ENCODE results near the gene INAFM1. TPM values are rescaled to one million over a fixed set of nuclear protein-coding genes. Genes with fewer than 3 reads are reported as not detected.

The INAFM1 gene
- total and polyA plus RNA-seq, 11 donors, result 4.8 to 14.0 (median 9.5) TPM

DNA sequence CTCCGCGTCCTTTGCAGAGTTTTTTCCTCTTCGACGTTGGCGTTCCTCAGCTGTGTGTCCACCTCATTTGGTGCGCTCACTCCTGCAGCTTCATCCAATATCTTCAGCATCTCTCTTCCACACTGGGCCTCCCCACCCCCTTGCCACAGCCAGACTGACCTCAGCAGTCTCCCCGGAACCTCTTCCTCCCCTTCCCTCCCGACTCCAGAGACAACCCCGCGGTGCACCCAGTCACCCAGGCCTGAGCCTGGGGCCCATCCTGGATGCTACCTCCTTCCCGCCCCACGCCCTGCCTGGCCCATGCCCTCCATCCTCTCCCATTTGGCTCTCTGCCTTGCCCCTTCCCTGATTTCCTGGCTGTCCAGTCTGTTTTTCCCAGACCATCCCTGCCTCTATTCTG is 49.2 kb downstream of the INAFM1 start:
- peaks cover 0 to 14% (median 0%) of the 10 kb centered on the region in 9 donors for H3K36me3 ChIP-seq
- H3K4me1 ChIP-seq, result peaks cover 0 to 17% (median 0%) of the 10 kb centered on the region in 12 donors
- peak in 3 of 4 donors; percentile 56 to 66 (median 62) for ATAC-seq
- H3K27ac ChIP-seq, result peak overlapping the region in 6 of 12 donors; percentile 23 to 91 (median 66)
- TF ChIP-seq POLR2A (IDR thresholded peaks at IDR 0.05) (no peak), CTCF (IDR thresholded peaks at IDR 0.05) (no peak)
- 76 to 78% (median 78%) methylated on average over 12 of the region's 12 CpGs for WGBS, 4 donors
- H3K27me3 ChIP-seq, result peaks cover 0 to 25% (median 0%) of the 10 kb centered on the region in 9 donors
- H3K4me3 ChIP-seq, result peak overlapping the region in 5 of 12 donors; percentile 10 to 38 (median 19)
- DNase-seq, result peak in 1 of 5 donors; percentile 27
- intact Hi-C loops (cut with DNase I), result no loop called here
- H3K9me3 ChIP-seq, result no peaks in the 10 kb centered on the region

DNA sequence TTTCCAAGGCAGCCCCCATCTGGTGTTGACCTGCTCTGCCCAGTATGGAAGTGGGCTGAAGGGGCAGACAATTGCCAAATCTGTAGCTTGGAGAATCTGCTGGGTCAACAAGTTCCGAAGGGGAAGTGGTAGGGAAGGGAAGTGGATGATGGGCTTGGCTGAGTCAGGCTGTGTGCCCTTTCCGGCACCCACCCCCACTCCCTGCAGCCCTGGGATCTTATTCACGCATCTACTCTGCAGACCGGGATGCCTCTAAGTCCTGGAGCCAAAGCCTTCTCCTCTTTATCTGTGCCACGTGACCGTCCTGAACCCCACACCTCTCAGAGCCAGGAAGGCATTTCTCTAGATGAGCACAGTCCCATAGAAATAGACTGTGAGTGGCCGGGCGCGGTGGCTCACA is 49.8 kb downstream of the INAFM1 start:
- TF ChIP-seq CTCF (IDR thresholded peaks at IDR 0.05) (no peak), POLR2A (IDR thresholded peaks at IDR 0.05) (no peak)
- Histone ChIP-seq H3K36me3 (peaks cover 0 to 14% (median 0%) of the 10 kb centered on the region in 9 donors), H3K9me3 (no peaks in the 10 kb centered on the region), H3K4me3 (peak overlapping the region in 4 of 12 donors; percentile 12 to 38 (median 22)), H3K27ac (peak overlapping the region in 6 of 12 donors; percentile 19 to 91 (median 66)), H3K4me1 (peaks cover 0 to 21% (median 0%) of the 10 kb centered on the region in 12 donors), H3K27me3 (peaks cover 0 to 22% (median 0%) of the 10 kb centered on the region in 9 donors)
- WGBS, 4 donors, result 39 to 49% (median 41%) methylated on average over 9 of the region's 9 CpGs
- DNase-seq (peak in 4 of 5 donors; percentile 44 to 66 (median 55)), ATAC-seq (peak; percentile 63 to 90 (median 84))
- intact Hi-C loops (cut with DNase I), result no loop called here

MicroRNAs within 50 kb of the gene (microRNA counts, 767-probe panel; counts per million panel counts)
- microRNA hsa-miR-3190-5p, result 71.6 to 908 counts per million in 2 donors

Small RNA genes within 50 kb of the gene (microRNA-seq; reads per million reads assigned to microRNA genes)
- gene MIR3190 (0 reads per million in 4 donors), gene MIR3191 (0 reads per million in 4 donors)

Other genes starting within 250 kb of the INAFM1 start
- gene TMEM160, start 226.3 kb upstream of the INAFM1 start, total RNA-seq, result 10 to 100 TPM; 21.7 to 58.0 (median 24.5) TPM
- 10 to 100 TPM; 10.5 to 21.7 TPM for gene TMEM160, start 226.3 kb upstream of the INAFM1 start, polyA plus RNA-seq
- 10 to 100 TPM; 16.5 to 35.0 (median 24.7) TPM for gene ZC3H4, start 161.1 kb upstream of the INAFM1 start, total RNA-seq
- 10 to 100 TPM in 1 of 2 donors, 1 to 10 TPM in 1; 9.6 to 10.4 TPM for gene ZC3H4, start 161.1 kb upstream of the INAFM1 start, polyA plus RNA-seq
- gene SAE1, start 144.1 kb upstream of the INAFM1 start, total RNA-seq, result 10 to 100 TPM; 30.5 to 58.7 (median 49.7) TPM
- 10 to 100 TPM; 15.7 to 84.1 TPM for gene SAE1, start 144.1 kb upstream of the INAFM1 start, polyA plus RNA-seq
- 1 to 10 TPM; 1.9 to 5.4 (median 4.6) TPM for gene BBC3, start 43.7 kb upstream of the INAFM1 start, total RNA-seq
- 1 to 10 TPM; 3.8 to 5.0 TPM for gene BBC3, start 43.7 kb upstream of the INAFM1 start, polyA plus RNA-seq
- gene CCDC9, start 18.4 kb upstream of the INAFM1 start, total RNA-seq, result 10 to 100 TPM in 8 of 9 donors, 1 to 10 TPM in 1; 6.7 to 23.8 (median 14.9) TPM
- 10 to 100 TPM; 29.5 to 33.3 TPM for gene CCDC9, start 18.4 kb upstream of the INAFM1 start, polyA plus RNA-seq
- 10 to 100 TPM in 3 of 9 donors, 1 to 10 TPM in 6; 3.0 to 37.9 (median 7.5) TPM for gene C5AR1, start 35.0 kb downstream of the INAFM1 start, total RNA-seq
- gene C5AR1, start 35.0 kb downstream of the INAFM1 start, polyA plus RNA-seq, result 1 to 10 TPM in 1 of 2 donors, under 1 TPM in 1; 0.80 to 5.6 TPM
- gene C5AR2, start 57.3 kb downstream of the INAFM1 start, total RNA-seq, result 1 to 10 TPM in 3 of 9 donors, under 1 TPM in 6; 0.12 to 3.3 (median 0.94) TPM
- under 1 TPM; 0.23 to 0.55 TPM for gene C5AR2, start 57.3 kb downstream of the INAFM1 start, polyA plus RNA-seq
- 10 to 100 TPM in 2 of 9 donors, 1 to 10 TPM in 7; 3.7 to 10.6 (median 6.7) TPM for gene DHX34, start 74.4 kb downstream of the INAFM1 start, total RNA-seq
- gene DHX34, start 74.4 kb downstream of the INAFM1 start, polyA plus RNA-seq, result 10 to 100 TPM in 1 of 2 donors, 1 to 10 TPM in 1; 6.1 to 13.3 TPM
- 1 to 10 TPM; 1.8 to 6.0 (median 2.5) TPM for gene MEIS3, start 144.6 kb downstream of the INAFM1 start, total RNA-seq
- 1 to 10 TPM; 2.4 to 3.7 TPM for gene MEIS3, start 144.6 kb downstream of the INAFM1 start, polyA plus RNA-seq
- gene SLC8A2, start 197.0 kb downstream of the INAFM1 start, total RNA-seq, result under 1 TPM in 6 of 9 donors, not detected in 3; 0.08 to 0.67 (median 0.30) TPM
- gene SLC8A2, start 197.0 kb downstream of the INAFM1 start, polyA plus RNA-seq, result under 1 TPM in 1 of 2 donors, not detected in 1; 0.12 TPM
- gene KPTN, start 209.3 kb downstream of the INAFM1 start, total RNA-seq, result 1 to 10 TPM; 3.2 to 9.5 (median 7.0) TPM
- gene KPTN, start 209.3 kb downstream of the INAFM1 start, polyA plus RNA-seq, result 10 to 100 TPM in 1 of 2 donors, 1 to 10 TPM in 1; 9.4 to 15.8 TPM
- 100 to 1,000 TPM; 113 to 238 (median 125) TPM for gene NAPA, start 240.2 kb downstream of the INAFM1 start, total RNA-seq
- 100 to 1,000 TPM; 118 to 121 TPM for gene NAPA, start 240.2 kb downstream of the INAFM1 start, polyA plus RNA-seq

All from heart left ventricle (tissue), 16 donors.